ENCODE data around the gene SMCHD1.

GRCh38 chr18:2848247-2849246 lies 193.0 kb downstream of the SMCHD1 start:
- TF ChIP-seq CTCF (IDR thresholded peaks at IDR 0.05) (no peak), POLR2AphosphoS5 (IDR thresholded peaks at IDR 0.05) (no peak)

Measured in breast epithelium (tissue), 3 donors.